Ishikawa (cell line): ENCODE data around the gene KCNAB2.

ENCODE experiments used
- EGR1 ChIP-seq: IDR thresholded peaks from 2 replicates; pipeline ENCODE4 v1.6.1; 2012
- FOXM1 ChIP-seq: IDR thresholded peaks from 2 replicates; pipeline ENCODE4 v1.6.1; 2012; ENCODE audit warnings: low read depth, borderline replicate concordance
- MAX ChIP-seq: IDR thresholded peaks from 2 replicates; pipeline ENCODE4 v1.6.1; 2012
- NFIC ChIP-seq: IDR thresholded peaks from 2 replicates; pipeline ENCODE4 v1.6.1; 2012
- REST ChIP-seq: IDR thresholded peaks from 2 replicates; pipeline ENCODE4 v1.6.1; 2012; ENCODE audit warnings: low read depth, mild to moderate bottlenecking
- TAF1 ChIP-seq: IDR thresholded peaks from 2 replicates; pipeline ENCODE4 v1.6.1; 2012; ENCODE audit warnings: low read depth, mild to moderate bottlenecking
- TCF12 ChIP-seq: IDR thresholded peaks from 2 replicates; pipeline ENCODE4 v1.6.1; 2012; ENCODE audit warnings: low read depth
- TEAD4 ChIP-seq: IDR thresholded peaks from 2 replicates; pipeline ENCODE4 v1.6.1; 2012
- USF1 ChIP-seq: IDR thresholded peaks from 2 replicates; pipeline ENCODE4 v1.6.1; 2012
- YY1 ChIP-seq: IDR thresholded peaks from 2 replicates; pipeline ENCODE4 v1.6.1; 2012; ENCODE audit warnings: low read depth
- ZBTB7A ChIP-seq: IDR thresholded peaks from 2 replicates; pipeline ENCODE4 v1.6.1; 2012; ENCODE audit warnings: low read depth

- TF ChIP-seq FOXM1 (no peak), TCF12 (no peak), REST (no peak), MAX (no peak), USF1 (no peak), YY1 (no peak), EGR1 (no peak), NFIC (no peak), ZBTB7A (no peak), TEAD4 (no peak), TAF1 (no peak)
Measured at GRCh38 chr1:6111571-6111970, 65.9 kb downstream of the KCNAB2 start.
